ENCODE results near the gene MCCD1.
"Not testable (repeated sequence)": the region's sequence is repeated elsewhere in the genome, so short reads cannot be mapped to it uniquely, and the experiment has no call there.

The MCCD1 gene

GRCh38 chr6:31528821-31529328, at the start of gene MCCD1:
Gene MCCD1 (plus strand): TSS chr6:31528962. CDS start chr6:31529015, 53 bp downstream.
- no peak within 1 kb of the TSS for H3K4me3 Mint-ChIP-seq
- DNase-seq (no peak), ATAC-seq (peak; percentile 47)
- H3K27ac Mint-ChIP-seq, result peak within 1 kb of the TSS in 1 of 2 donors; percentile 75
- peaks cover 31% of the 10 kb centered on the region for H3K4me1 Mint-ChIP-seq
- no peaks in the 10 kb centered on the region for H3K27me3 Mint-ChIP-seq
- no peaks in the 10 kb centered on the region for H3K9me3 Mint-ChIP-seq

GRCh38 chr6:31479151-31479932, 49.4 kb upstream of the MCCD1 start:
- peaks cover 21% of the 10 kb centered on the region for H3K4me1 Mint-ChIP-seq
- no peak for DNase-seq
- no peaks in the 10 kb centered on the region for H3K9me3 Mint-ChIP-seq
- H3K27ac Mint-ChIP-seq, result no peak overlapping the region
- no peak for ATAC-seq
- H3K27me3 Mint-ChIP-seq, result no peaks in the 10 kb centered on the region
- H3K4me3 Mint-ChIP-seq, result no peak overlapping the region

- DNase-seq (no peak), ATAC-seq (no peak)
- H3K9me3 Mint-ChIP-seq, result no peaks in the 10 kb centered on the region
- no peak overlapping the region for H3K27ac Mint-ChIP-seq
- no peak overlapping the region for H3K4me3 Mint-ChIP-seq
- H3K27me3 Mint-ChIP-seq, result no peaks in the 10 kb centered on the region
- H3K4me1 Mint-ChIP-seq, result peaks cover 14% of the 10 kb centered on the region
These were observed 48.7 kb upstream of the MCCD1 start for GRCh38 chr6:31479933-31480535.

- Mint-ChIP-seq H3K27me3 (no peaks in the 10 kb centered on the region), H3K4me3 (no peak overlapping the region), H3K4me1 (peaks cover 9% of the 10 kb centered on the region), H3K9me3 (no peaks in the 10 kb centered on the region), H3K27ac (no peak overlapping the region)
- DNase-seq (no peak), ATAC-seq (no peak)
These were observed 48.2 kb upstream of the MCCD1 start for GRCh38 chr6:31480574-31480973.

GRCh38 chr6:31483392-31483791, 45.4 kb upstream of the MCCD1 start:
- Mint-ChIP-seq H3K27ac (no peak overlapping the region), H3K9me3 (no peaks in the 10 kb centered on the region), H3K4me1 (peaks cover 11% of the 10 kb centered on the region), H3K27me3 (no peaks in the 10 kb centered on the region), H3K4me3 (no peak overlapping the region)
- ATAC-seq (no peak), DNase-seq (no peak)

- Mint-ChIP-seq H3K9me3 (no peaks in the 10 kb centered on the region), H3K4me1 (peaks cover 16% of the 10 kb centered on the region), H3K27ac (no peak overlapping the region), H3K4me3 (no peak overlapping the region), H3K27me3 (no peaks in the 10 kb centered on the region)
- ATAC-seq, result no peak
- DNase-seq, result no peak
These were observed 43.7 kb upstream of the MCCD1 start for GRCh38 chr6:31485055-31485454.

GRCh38 chr6:31486065-31486837, 42.5 kb upstream of the MCCD1 start:
- H3K4me1 Mint-ChIP-seq, result peaks cover 28% of the 10 kb centered on the region
- not testable (repeated sequence) for ATAC-seq, H3K27ac Mint-ChIP-seq, H3K9me3 Mint-ChIP-seq, H3K4me3 Mint-ChIP-seq, DNase-seq, H3K27me3 Mint-ChIP-seq

GRCh38 chr6:31487674-31488073, 41.1 kb upstream of the MCCD1 start:
- not testable (repeated sequence) for H3K9me3 Mint-ChIP-seq, H3K27me3 Mint-ChIP-seq, ATAC-seq, DNase-seq, H3K4me3 Mint-ChIP-seq
- peak overlapping the region in 1 of 2 donors; percentile 80 for H3K27ac Mint-ChIP-seq
- peaks cover 39% of the 10 kb centered on the region for H3K4me1 Mint-ChIP-seq

GRCh38 chr6:31489086-31489485, 39.7 kb upstream of the MCCD1 start:
- no peaks in the 10 kb centered on the region for H3K27me3 Mint-ChIP-seq
- no peak for ATAC-seq
- H3K4me1 Mint-ChIP-seq, result peaks cover 48% of the 10 kb centered on the region
- DNase-seq, result no peak
- no peaks in the 10 kb centered on the region for H3K9me3 Mint-ChIP-seq
- no peak overlapping the region for H3K4me3 Mint-ChIP-seq
- H3K27ac Mint-ChIP-seq, result peak overlapping the region in 1 of 2 donors; percentile 5

- H3K4me3 Mint-ChIP-seq, result peak overlapping the region in 1 of 2 donors; percentile 41
- peak overlapping the region; percentile 49 to 82 for H3K27ac Mint-ChIP-seq
- no peak for DNase-seq
- ATAC-seq, result no peak
- no peaks in the 10 kb centered on the region for H3K27me3 Mint-ChIP-seq
- H3K9me3 Mint-ChIP-seq, result no peaks in the 10 kb centered on the region
- peaks cover 50% of the 10 kb centered on the region for H3K4me1 Mint-ChIP-seq
These were observed 38.5 kb upstream of the MCCD1 start for GRCh38 chr6:31490115-31490873.

- peak overlapping the region; percentile 1 to 97 for H3K27ac Mint-ChIP-seq
- not testable (repeated sequence) for ATAC-seq
These were observed 35.2 kb upstream of the MCCD1 start for GRCh38 chr6:31493550-31493874.

GRCh38 chr6:31493875-31494694, 34.7 kb upstream of the MCCD1 start:
- H3K4me1 Mint-ChIP-seq, result peaks cover 67% of the 10 kb centered on the region
- H3K9me3 Mint-ChIP-seq, result no peaks in the 10 kb centered on the region
- H3K4me3 Mint-ChIP-seq, result peak overlapping the region; percentile 79 to 80
- ATAC-seq, result peak; percentile 65
- peak overlapping the region; percentile 97 for H3K27ac Mint-ChIP-seq
- peak; percentile 75 to 83 for DNase-seq
- H3K27me3 Mint-ChIP-seq, result no peaks in the 10 kb centered on the region

More at GRCh38 chr6:31493550-31493874, 35.2 kb upstream of the MCCD1 start:
- Mint-ChIP-seq H3K4me1 (peaks cover 61% of the 10 kb centered on the region), H3K4me3 (peak overlapping the region; percentile 79 to 80)
- H3K9me3 Mint-ChIP-seq, DNase-seq, H3K27me3 Mint-ChIP-seq: not testable (repeated sequence)

- no peak for DNase-seq
- Mint-ChIP-seq H3K27me3 (no peaks in the 10 kb centered on the region), H3K4me1 (peaks cover 68% of the 10 kb centered on the region), H3K4me3 (peak overlapping the region; percentile 79 to 80), H3K27ac (peak overlapping the region in 1 of 2 donors; percentile 52), H3K9me3 (no peaks in the 10 kb centered on the region)
- ATAC-seq, result no peak
These were observed 33.2 kb upstream of the MCCD1 start for GRCh38 chr6:31495580-31495979.

- ATAC-seq, H3K9me3 Mint-ChIP-seq, DNase-seq, H3K27me3 Mint-ChIP-seq: not testable (repeated sequence)
- Mint-ChIP-seq H3K4me1 (peaks cover 68% of the 10 kb centered on the region), H3K4me3 (peak overlapping the region; percentile 79 to 80), H3K27ac (peak overlapping the region; percentile 30 to 63)
These were observed 31.9 kb upstream of the MCCD1 start for GRCh38 chr6:31496826-31497225.
